IPS-20b (cell line): ENCODE results near the gene ITIH5.

Experiments
- H3K27ac ChIP-seq: one replicate; pipeline ENCODE4 v1.5.1; 2013; ENCODE audit warnings: low read length
- H3K27me3 ChIP-seq: 2 replicates; pipeline ENCODE4 v1.6.1; 2013; ENCODE audit warnings: mild to moderate bottlenecking, low read length, inconsistent platforms; ENCODE audit not compliant: insufficient read depth
- H3K36me3 ChIP-seq: 2 replicates; pipeline ENCODE4 v1.6.1; 2013; ENCODE audit warnings: low read depth, mild to moderate bottlenecking, inconsistent platforms, low read length, moderate library complexity; ENCODE audit not compliant: insufficient read depth
- H3K4me1 ChIP-seq: 2 replicates; pipeline ENCODE4 v1.6.1; 2013; ENCODE audit warnings: mild to moderate bottlenecking, control low read depth, inconsistent platforms, low read length, moderate library complexity; ENCODE audit not compliant: insufficient read depth
- H3K4me3 ChIP-seq: 2 replicates; pipeline ENCODE4 v1.5.1; 2013; ENCODE audit warnings: mild to moderate bottlenecking, low read length, inconsistent platforms
- H3K9ac ChIP-seq: 2 replicates; pipeline ENCODE4 v1.6.1; 2013; ENCODE audit warnings: low read depth, mild to moderate bottlenecking, inconsistent platforms, low read length, moderate library complexity
- H3K9me3 ChIP-seq: 2 replicates; pipeline ENCODE4 v1.6.1; 2013; ENCODE audit warnings: mild to moderate bottlenecking, low read depth, low read length, inconsistent platforms; ENCODE audit not compliant: insufficient read depth

The ITIH5 gene

DNA sequence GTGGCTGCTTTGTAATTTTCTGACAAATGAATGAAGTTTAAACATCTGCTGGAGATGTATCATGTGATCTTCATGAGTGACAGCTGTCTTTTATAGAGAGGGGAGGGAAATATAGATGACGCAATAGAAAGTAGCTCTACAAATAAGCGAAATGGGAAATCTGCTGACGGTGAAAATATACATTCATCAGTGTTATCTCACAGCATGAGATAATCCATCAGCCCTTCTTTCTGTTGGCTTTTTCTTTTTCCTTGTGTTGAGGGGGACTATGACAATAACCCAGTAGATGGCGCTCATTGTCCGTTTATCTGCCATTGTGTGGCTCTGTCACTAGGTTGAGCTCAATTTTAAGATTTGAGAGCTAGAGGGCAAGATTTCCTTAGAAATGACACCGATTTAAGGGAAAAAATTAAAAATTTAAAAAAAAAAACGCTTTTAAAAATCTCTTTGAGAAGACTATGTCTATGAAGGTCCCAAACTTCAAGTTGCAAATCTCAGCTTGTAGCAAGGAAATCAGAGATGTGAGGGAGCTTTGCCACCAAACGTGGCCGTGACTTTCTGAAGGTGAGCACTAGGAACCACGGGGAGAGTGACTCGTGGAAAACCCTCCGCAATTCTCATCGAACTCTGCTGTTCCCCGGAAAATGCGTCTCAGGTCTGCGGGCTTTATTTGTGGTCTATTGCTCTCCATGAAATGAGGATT lies 141.3 kb downstream of the ITIH5 start:
- no peak overlapping the region for H3K9ac ChIP-seq
- no peak overlapping the region for H3K27ac ChIP-seq
- H3K27me3 ChIP-seq, result no peaks in the 10 kb centered on the region
- H3K4me3 ChIP-seq, result no peak overlapping the region
- H3K9me3 ChIP-seq, result no peaks in the 10 kb centered on the region
- no peaks in the 10 kb centered on the region for H3K4me1 ChIP-seq
- no peaks in the 10 kb centered on the region for H3K36me3 ChIP-seq

DNA sequence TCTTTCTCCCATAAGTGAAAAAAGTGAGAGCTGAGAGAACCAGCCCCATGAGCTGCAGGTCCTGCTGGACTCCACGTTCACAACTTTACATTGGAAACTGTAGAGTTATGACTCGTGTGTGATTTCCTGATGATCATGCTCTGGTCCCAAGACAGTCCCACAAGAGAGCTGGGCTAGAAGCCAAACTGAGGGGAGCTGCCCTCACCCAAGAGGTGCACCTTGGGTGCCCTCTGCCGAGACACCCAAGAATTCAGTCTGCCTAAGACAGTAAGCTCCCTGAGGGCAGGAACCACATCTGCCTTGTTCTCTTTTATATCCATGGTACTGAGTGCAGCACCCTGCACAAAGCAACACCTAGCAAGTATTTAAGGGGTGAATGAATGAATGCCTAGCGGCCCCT lies 143.1 kb downstream of the ITIH5 start:
- H3K27ac ChIP-seq, result no peak overlapping the region
- no peak overlapping the region for H3K9ac ChIP-seq
- H3K4me1 ChIP-seq, result no peaks in the 10 kb centered on the region

DNA sequence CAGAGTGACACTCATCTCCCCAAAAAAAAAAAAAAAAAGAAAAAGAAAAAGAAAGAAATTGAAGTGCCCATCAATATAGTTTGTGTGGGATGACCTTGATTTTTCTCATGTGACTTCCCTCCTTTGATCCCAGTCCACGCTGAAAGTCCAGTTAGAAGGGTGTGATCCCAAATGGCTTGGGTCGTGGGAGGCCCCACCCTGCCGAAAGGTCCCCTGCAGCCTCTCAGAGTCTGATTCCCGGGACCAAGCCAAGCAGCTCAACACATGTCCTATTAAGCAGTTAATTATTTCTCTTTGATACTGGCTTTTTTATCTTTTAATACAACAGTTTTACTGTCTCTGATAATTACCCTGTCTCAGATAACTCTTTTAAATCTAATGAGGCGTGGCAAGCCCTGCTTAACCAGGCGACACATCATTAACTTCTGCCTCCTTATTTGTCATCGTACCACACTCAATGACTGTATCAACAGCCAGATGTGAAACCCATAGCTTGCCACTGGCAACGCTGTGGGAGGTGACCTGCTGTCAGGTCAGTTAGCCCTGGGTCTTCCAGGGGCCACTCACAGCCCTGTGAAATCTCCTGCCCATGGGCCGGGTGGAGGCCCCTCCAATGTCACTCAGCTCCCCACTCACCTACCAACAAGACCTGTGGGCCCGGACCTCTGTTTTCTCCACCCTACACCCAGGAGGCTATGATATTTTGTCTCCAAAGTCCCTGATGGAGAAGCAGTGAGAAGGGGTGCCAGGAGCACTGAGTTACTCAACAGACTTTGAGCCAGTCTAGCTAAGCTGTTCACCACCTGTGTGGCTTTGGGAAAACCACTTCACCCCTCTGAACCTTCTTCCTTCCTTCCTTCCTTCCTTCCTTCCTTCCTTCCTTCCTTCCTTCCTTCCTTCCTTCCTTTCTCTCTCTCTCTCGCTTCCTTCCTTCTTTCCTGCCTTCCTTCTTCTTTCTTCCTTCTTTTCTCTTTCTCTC lies 146.0 kb downstream of the ITIH5 start:
- no peak overlapping the region for H3K9ac ChIP-seq
- no peak overlapping the region for H3K4me3 ChIP-seq
- no peak overlapping the region for H3K27ac ChIP-seq
- no peaks in the 10 kb centered on the region for H3K9me3 ChIP-seq
- H3K4me1 ChIP-seq, result no peaks in the 10 kb centered on the region
- no peaks in the 10 kb centered on the region for H3K27me3 ChIP-seq
- no peaks in the 10 kb centered on the region for H3K36me3 ChIP-seq

More for the DNA sequence above, 143.1 kb downstream of the ITIH5 start:
- H3K4me3 ChIP-seq, result no peak overlapping the region
- H3K36me3 ChIP-seq, result no peaks in the 10 kb centered on the region
- no peaks in the 10 kb centered on the region for H3K9me3 ChIP-seq
- H3K27me3 ChIP-seq, result no peaks in the 10 kb centered on the region

DNA sequence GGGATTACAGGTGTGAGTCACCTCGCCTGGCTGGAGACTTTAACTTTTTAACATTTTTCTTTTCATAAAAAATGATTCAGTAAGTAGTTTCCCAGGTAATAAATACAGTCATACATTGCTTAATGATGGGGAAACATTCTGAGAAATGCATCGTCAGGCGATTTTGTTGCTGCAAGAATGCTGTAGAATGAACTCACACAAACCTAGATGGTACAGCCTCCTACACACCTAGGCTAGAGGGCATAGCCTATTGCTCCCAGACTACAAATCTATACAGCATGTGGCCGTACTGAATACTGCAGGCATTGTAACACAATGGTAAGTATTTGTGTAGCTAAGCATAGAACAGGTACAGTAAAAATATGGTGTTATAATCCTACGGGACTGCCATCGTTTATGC lies 147.4 kb downstream of the ITIH5 start:
- Histone ChIP-seq H3K36me3 (no peaks in the 10 kb centered on the region), H3K27ac (no peak overlapping the region), H3K4me1 (no peaks in the 10 kb centered on the region), H3K4me3 (no peak overlapping the region), H3K27me3 (no peaks in the 10 kb centered on the region), H3K9ac (no peak overlapping the region), H3K9me3 (no peaks in the 10 kb centered on the region)

DNA sequence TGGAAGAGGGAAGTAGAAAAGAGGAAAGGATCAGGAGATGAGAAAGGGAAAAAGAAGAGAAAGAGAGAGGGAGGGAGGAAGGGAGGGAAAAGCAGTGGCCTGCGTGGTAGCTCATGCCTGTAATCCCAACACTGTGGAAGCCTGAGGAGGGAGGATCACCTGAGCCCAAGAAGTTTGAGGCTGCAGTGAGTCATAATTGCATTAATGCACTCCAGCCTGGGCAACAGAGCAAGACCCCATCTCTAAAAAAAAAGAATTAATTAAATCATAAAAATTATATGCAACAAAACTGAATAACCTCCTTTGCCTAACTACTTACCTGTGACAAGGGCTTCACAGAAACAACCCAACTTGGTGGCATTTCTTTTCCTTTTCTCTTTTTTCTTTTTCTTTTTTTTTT lies 148.1 kb downstream of the ITIH5 start:
- Histone ChIP-seq H3K4me1 (no peaks in the 10 kb centered on the region), H3K27me3 (no peaks in the 10 kb centered on the region), H3K4me3 (no peak overlapping the region), H3K9ac (no peak overlapping the region), H3K9me3 (no peaks in the 10 kb centered on the region), H3K27ac (no peak overlapping the region), H3K36me3 (no peaks in the 10 kb centered on the region)

DNA sequence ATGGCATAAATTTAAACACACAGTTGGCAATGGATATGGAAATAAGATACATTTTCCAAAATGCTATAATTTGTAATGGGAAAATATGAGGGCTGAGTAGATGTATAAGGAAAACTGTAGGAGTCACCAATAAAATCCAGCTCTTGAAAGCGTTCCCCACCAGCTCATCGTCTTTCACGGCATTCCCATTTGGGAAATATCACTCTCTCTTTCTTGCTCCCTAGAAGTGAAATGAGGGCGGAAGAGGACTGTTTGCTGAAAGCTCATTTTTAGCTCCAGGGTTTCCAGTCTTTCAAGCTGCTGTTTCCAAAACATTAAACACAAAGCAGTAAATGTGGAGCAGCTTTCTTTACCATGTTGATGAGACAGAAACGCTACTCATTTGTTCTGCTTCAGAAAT lies 151.3 kb downstream of the ITIH5 start:
- Histone ChIP-seq H3K4me3 (no peak overlapping the region), H3K36me3 (no peaks in the 10 kb centered on the region), H3K4me1 (no peaks in the 10 kb centered on the region), H3K9ac (no peak overlapping the region), H3K27me3 (no peaks in the 10 kb centered on the region), H3K27ac (no peak overlapping the region), H3K9me3 (peaks cover 6% of the 10 kb centered on the region)

DNA sequence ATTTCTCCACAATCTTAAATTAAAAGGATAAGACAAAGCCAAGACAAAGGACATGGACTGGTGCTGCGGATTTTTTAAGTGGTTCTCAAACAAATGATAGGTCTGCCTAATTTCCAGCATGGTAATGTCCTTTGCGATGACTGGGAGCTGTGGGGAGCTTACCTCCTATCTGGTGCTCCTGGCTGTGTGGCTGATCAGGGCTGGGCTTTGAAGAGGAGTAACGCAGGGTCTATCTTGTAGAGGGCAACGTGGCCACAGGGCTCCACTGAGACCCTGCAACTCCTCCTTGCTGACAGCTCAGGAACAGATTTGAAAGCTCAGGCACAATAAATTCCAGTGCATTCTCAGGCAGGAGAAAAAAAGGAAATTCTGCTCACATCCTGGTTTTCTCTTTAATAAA lies 152.8 kb downstream of the ITIH5 start:
- H3K36me3 ChIP-seq, result no peaks in the 10 kb centered on the region
- H3K27me3 ChIP-seq, result no peaks in the 10 kb centered on the region
- H3K9me3 ChIP-seq, result peaks cover 6% of the 10 kb centered on the region
- no peak overlapping the region for H3K27ac ChIP-seq
- no peak overlapping the region for H3K9ac ChIP-seq
- no peaks in the 10 kb centered on the region for H3K4me1 ChIP-seq
- no peak overlapping the region for H3K4me3 ChIP-seq

DNA sequence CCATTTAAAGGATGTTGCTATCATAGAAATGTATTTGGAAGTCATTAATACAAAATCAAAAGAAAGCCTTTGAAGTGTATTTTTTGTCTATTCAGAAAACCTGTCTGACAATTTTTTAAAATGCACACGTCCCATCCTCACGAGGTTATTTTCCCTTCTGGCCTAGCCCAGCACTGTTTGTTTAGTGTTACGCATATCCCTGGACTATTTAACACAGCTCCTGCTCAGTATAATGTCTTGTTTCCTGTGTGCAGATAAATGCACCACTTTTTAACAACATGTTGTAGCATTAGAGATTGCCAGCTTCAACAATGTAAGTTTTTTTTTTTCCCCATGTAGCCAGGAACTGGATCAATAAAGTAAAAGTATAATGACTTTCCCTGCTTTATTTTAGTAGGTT lies 153.3 kb downstream of the ITIH5 start:
- H3K4me3 ChIP-seq, result no peak overlapping the region
- no peaks in the 10 kb centered on the region for H3K27me3 ChIP-seq
- H3K9ac ChIP-seq, result no peak overlapping the region
- no peak overlapping the region for H3K27ac ChIP-seq
- peaks cover 6% of the 10 kb centered on the region for H3K9me3 ChIP-seq
- H3K4me1 ChIP-seq, result no peaks in the 10 kb centered on the region
- H3K36me3 ChIP-seq, result no peaks in the 10 kb centered on the region

DNA sequence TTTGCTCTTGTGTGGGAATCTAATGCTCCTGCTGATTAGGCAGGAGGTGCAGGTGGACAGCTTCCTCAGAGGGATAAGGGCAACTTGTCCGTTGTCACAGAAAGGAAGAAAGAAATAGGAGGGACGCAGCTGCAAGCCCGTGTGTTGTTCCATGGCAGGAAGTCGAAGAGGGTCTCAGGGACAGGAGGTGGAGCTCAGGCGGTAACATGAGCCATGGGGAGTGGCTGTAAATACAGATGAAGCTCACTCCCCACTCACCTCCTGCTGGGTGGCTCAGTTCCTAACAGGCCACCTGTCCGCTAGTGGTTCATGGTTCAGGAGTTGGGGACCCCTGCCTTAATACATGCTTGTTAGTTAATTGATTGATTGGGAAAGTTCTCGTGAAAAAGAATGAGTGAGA lies 154.3 kb downstream of the ITIH5 start:
- no peak overlapping the region for H3K9ac ChIP-seq
- H3K27me3 ChIP-seq, result no peaks in the 10 kb centered on the region
- no peaks in the 10 kb centered on the region for H3K4me1 ChIP-seq
- H3K36me3 ChIP-seq, result no peaks in the 10 kb centered on the region
- no peak overlapping the region for H3K4me3 ChIP-seq
- H3K9me3 ChIP-seq, result peaks cover 6% of the 10 kb centered on the region
- no peak overlapping the region for H3K27ac ChIP-seq

DNA sequence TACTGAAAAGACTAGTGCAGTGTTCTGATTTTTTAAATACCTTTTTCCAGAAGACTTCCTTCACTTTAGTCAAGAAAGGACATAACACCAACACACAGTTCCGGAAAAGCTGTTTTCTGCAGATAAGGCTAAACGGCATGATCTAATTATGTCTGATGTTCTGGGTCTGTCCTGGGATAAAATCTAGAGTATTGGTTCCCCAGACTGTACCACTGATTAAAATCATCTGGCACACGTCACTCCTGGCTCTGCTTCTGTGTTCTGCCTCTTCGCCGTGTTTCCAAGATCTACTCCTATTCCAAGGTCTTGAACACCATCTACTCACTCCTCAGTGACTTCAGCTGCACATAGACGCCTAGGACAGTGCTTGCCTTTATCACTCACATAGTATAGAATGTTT lies 155.2 kb downstream of the ITIH5 start:
- no peaks in the 10 kb centered on the region for H3K36me3 ChIP-seq
- no peaks in the 10 kb centered on the region for H3K27me3 ChIP-seq

More for the DNA sequence above, 155.2 kb downstream of the ITIH5 start:
- Histone ChIP-seq H3K9ac (no peak overlapping the region), H3K4me3 (no peak overlapping the region), H3K9me3 (peaks cover 6% of the 10 kb centered on the region), H3K4me1 (no peaks in the 10 kb centered on the region), H3K27ac (no peak overlapping the region)
